ENCODE measurements around the gene PARK7.

Gene PARK7

DNA sequence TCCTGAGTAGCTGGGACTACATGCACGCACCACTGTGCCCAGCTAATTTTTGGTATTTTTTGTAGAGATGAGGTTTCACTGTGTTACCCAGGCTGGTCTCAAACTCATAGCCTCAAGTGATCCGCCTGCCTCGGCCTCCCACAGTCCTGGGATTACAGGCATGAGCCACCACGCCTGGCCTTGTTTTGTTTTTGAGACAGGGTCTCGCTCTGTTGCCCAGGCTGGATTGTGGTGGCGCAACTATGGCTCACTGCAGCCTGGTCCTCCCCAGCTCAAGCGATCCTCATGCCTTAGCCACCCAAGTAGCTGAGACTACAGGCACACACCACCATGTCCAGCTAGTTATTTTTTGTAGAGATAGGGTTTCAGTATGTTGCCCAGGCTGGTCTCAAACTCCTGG lies 26.0 kb downstream of the PARK7 start:
- Histone ChIP-seq H3K9me2 (replicated peaks; ENCODE audit: control insufficient read depth, low read length) (no peaks in the 10 kb centered on the region), H3K36me3 (ENCODE audit: control insufficient read depth, low read length) (peaks cover 37% of the 10 kb centered on the region), H3K4me1 (ENCODE audit: control insufficient read depth, low read length) (peaks cover under 1% of the 10 kb centered on the region; the same call in 1 of the 2 replicates), H3K4me3 (ENCODE audit: low read length) (no peak overlapping the region), H3K4me2 (ENCODE audit: low read length) (no peak overlapping the region), H3K79me2 (ENCODE audit: control insufficient read depth, low read length) (peaks cover 5% of the 10 kb centered on the region), H3K27ac (ENCODE audit: low read depth, low read length) (no peak overlapping the region), H3K27me3 (ENCODE audit: control insufficient read depth, low read length) (no peaks in the 10 kb centered on the region), H3K9me3 (ENCODE audit: control insufficient read depth, insufficient read depth, low read length) (no peaks in the 10 kb centered on the region), H4K20me1 (ENCODE audit: control insufficient read depth, insufficient read depth, low read depth, low read length) (0 out of 2 replicates have a peak, but pooled peaks cover 4% of the 10 kb centered on the region), H3F3A (ENCODE audit: control insufficient read depth, insufficient read depth) (no peaks in the 10 kb centered on the region; the same call in 1 of the 2 replicates)
- TF ChIP-seq EZH2phosphoT487 (IDR thresholded peaks at IDR 0.05; ENCODE audit: borderline replicate concordance, low read length), result no peak
- TF ChIP-seq, protein P1, sequence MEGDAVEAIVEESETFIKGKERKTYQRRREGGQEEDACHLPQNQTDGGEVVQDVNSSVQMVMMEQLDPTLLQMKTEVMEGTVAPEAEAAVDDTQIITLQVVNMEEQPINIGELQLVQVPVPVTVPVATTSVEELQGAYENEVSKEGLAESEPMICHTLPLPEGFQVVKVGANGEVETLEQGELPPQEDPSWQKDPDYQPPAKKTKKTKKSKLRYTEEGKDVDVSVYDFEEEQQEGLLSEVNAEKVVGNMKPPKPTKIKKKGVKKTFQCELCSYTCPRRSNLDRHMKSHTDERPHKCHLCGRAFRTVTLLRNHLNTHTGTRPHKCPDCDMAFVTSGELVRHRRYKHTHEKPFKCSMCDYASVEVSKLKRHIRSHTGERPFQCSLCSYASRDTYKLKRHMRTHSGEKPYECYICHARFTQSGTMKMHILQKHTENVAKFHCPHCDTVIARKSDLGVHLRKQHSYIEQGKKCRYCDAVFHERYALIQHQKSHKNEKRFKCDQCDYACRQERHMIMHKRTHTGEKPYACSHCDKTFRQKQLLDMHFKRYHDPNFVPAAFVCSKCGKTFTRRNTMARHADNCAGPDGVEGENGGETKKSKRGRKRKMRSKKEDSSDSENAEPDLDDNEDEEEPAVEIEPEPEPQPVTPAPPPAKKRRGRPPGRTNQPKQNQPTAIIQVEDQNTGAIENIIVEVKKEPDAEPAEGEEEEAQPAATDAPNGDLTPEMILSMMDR (IDR thresholded peaks at IDR 0.05; ENCODE audit: low read depth, low read length, poor library complexity, severe bottlenecking), result no peak

DNA sequence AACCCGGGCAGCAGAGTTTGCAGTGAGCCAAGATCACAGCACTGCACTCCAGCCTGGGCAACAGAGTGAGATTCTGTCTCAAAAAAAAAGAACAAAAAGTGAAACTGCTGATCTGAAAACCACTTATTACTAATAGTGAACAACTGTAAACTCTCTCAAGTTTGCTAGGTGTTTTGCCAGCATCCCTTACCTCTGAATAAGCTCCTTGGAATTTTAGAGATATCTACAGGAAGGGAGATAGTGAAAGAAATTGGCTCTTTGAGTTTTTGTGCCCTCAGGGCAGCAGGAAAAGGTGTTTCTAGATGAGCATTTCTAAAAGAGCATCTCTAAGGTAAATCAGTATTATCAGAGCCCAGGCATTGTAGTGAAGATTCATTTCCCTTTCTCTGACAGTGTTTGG lies 27.1 kb downstream of the PARK7 start:
- no peaks in the 10 kb centered on the region for H3K9me3 ChIP-seq (ENCODE audit: control insufficient read depth, insufficient read depth, low read length)
- H3F3A ChIP-seq (ENCODE audit: control insufficient read depth, insufficient read depth), result no peaks in the 10 kb centered on the region; the same call in 1 of the 2 replicates
- no peak overlapping the region for H3K27ac ChIP-seq (ENCODE audit: low read depth, low read length)
- TF ChIP-seq, protein P1 (IDR thresholded peaks at IDR 0.05; ENCODE audit: low read depth, low read length, poor library complexity, severe bottlenecking), result no peak
- no peak for TF ChIP-seq EZH2phosphoT487 (IDR thresholded peaks at IDR 0.05; ENCODE audit: borderline replicate concordance, low read length)
- H3K79me2 ChIP-seq (ENCODE audit: control insufficient read depth, low read length), result no peaks in the 10 kb centered on the region
- no peaks in the 10 kb centered on the region for H3K27me3 ChIP-seq (ENCODE audit: control insufficient read depth, low read length)
- H3K4me1 ChIP-seq (ENCODE audit: control insufficient read depth, low read length), result no peaks in the 10 kb centered on the region
- no peaks in the 10 kb centered on the region for H3K9me2 ChIP-seq (replicated peaks; ENCODE audit: control insufficient read depth, low read length)
- H3K36me3 ChIP-seq (ENCODE audit: control insufficient read depth, low read length), result peaks cover 26% of the 10 kb centered on the region
- no peak overlapping the region for H3K4me2 ChIP-seq (ENCODE audit: low read length)
- no peak overlapping the region for H3K4me3 ChIP-seq (ENCODE audit: low read length)
- 0 out of 2 replicates have a peak, but pooled peaks cover 2% of the 10 kb centered on the region for H4K20me1 ChIP-seq (ENCODE audit: control insufficient read depth, insufficient read depth, low read depth, low read length)

DNA sequence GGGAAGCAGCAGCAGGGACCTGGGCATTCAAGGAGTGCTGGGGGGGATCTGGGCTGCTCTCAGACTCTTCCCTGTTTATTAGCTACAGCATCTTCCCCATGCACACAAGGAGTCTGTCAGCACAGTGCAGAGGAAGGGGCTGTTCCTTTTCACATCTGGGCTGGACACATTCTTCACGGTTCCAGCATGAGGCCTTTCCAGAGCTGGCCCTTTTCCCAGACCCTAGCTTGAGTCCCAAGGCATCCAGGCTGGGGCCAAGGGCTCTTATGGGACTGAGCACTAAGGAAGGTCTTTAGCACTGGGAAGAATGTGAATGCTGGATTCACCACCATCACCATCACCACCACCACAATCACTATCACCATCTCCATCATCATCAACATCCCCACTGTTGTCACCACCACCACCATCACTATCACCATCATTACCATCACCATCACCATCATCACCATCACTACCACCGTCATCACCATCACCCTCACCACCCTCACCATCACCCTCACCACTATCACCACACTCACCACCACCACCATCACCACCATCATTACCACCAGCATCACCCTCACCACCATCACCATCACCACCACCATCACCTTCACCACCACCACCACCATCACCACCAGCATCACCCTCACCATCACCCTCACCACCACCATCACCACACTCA lies 28.4 kb downstream of the PARK7 start:
- H3K9me3 ChIP-seq (ENCODE audit: control insufficient read depth, insufficient read depth, low read length), result no peaks in the 10 kb centered on the region
- H3K4me2 ChIP-seq (ENCODE audit: low read length), result no peak overlapping the region
- H3K9me2 ChIP-seq (replicated peaks; ENCODE audit: control insufficient read depth, low read length), result no peaks in the 10 kb centered on the region
- H3F3A ChIP-seq (ENCODE audit: control insufficient read depth, insufficient read depth), result no peaks in the 10 kb centered on the region; the same call in 1 of the 2 replicates
- no peak overlapping the region for H3K4me3 ChIP-seq (ENCODE audit: low read length)
- no peaks in the 10 kb centered on the region for H3K27me3 ChIP-seq (ENCODE audit: control insufficient read depth, low read length)
- TF ChIP-seq, protein P1 (IDR thresholded peaks at IDR 0.05; ENCODE audit: low read depth, low read length, poor library complexity, severe bottlenecking), result no peak
- TF ChIP-seq EZH2phosphoT487 (IDR thresholded peaks at IDR 0.05; ENCODE audit: borderline replicate concordance, low read length), result no peak
- no peak overlapping the region for H3K27ac ChIP-seq (ENCODE audit: low read depth, low read length)
- H4K20me1 ChIP-seq (ENCODE audit: control insufficient read depth, insufficient read depth, low read depth, low read length), result no peaks in the 10 kb centered on the region
- no peaks in the 10 kb centered on the region for H3K79me2 ChIP-seq (ENCODE audit: control insufficient read depth, low read length)
- H3K36me3 ChIP-seq (ENCODE audit: control insufficient read depth, low read length), result peaks cover 13% of the 10 kb centered on the region
- no peaks in the 10 kb centered on the region for H3K4me1 ChIP-seq (ENCODE audit: control insufficient read depth, low read length)

Measured in DOHH2 (cell line).